HepG2 (cell line): ENCODE results near the gene LRRFIP2. TPM values are rescaled to one million over a fixed set of nuclear protein-coding genes. Genes with fewer than 3 reads are reported as not detected.

Experiments
- ATAC-seq: fragments of 200-7000 bp; cut with Tn5 transposase; 3 replicates; pipeline ENCODE4 v1.9.1; 2020; ENCODE audit warnings: mild to moderate bottlenecking, moderate library complexity
- BruUV-seq: library from RNA; stranded (reverse); fragments of 400-500 nt; replicated peaks from 2 replicates; lab custom pipeline; 2021; lab: Mats Ljungman, UMichigan
- CTCF ChIA-PET: fragments of 300-600 bp; formaldehyde crosslinking; extraction: SDS; loops from one replicate; lab custom pipeline; 2021; ENCODE audit warnings: low total read pairs, inconsistent platforms, low intra/inter-chr PET ratio; lab: Yijun Ruan, JAX
- POLR2A ChIA-PET: fragments of 350-600 bp; sonication (Branson Sonifier 250); formaldehyde crosslinking; loops from one replicate; lab custom pipeline; 2020; ENCODE audit warnings: antibody characterized with exemption, inconsistent platforms; lab: Yijun Ruan, JAX
- DNase-seq: peaks from one replicate; pipeline ENCODE4 v3.0.0-alpha.2; 2015; ENCODE audit warnings: low spot score
- FAIRE-seq: peaks from 3 replicates; lab custom pipeline; 2011; peaks lifted over from hg19 to GRCh38; lab: Jason Lieb, UNC
- H2AFZ ChIP-seq: one replicate; pipeline ENCODE4 v1.6.1; 2011; ENCODE audit warnings: low read length, inconsistent platforms
- H3K27ac ChIP-seq: fragments of 300-600 bp; 3 replicates; pipeline ENCODE4 v1.8.0; 2011; ENCODE audit warnings: mixed run types, mild to moderate bottlenecking, mixed read lengths, low read length, inconsistent platforms; ENCODE audit not compliant: insufficient read depth; ENCODE audit errors: extremely low read length
- H3K27me3 ChIP-seq, 2 experiments: fragments of 200-600 bp in 1 of 2; 2 replicates in 1 of 2; 3 replicates in 1 of 2; pipeline versions ENCODE4 v1.6.0 to v1.8.0; 2011; ENCODE audit warnings: low read length in 2 of 2, mild to moderate bottlenecking in 2 of 2, moderate library complexity in 2 of 2, inconsistent platforms in 1 of 2; ENCODE audit not compliant: insufficient read depth in 2 of 2, control insufficient read depth in 1 of 2
- H3K36me3 ChIP-seq, 2 experiments: fragments of 200-600 bp in 1 of 2; replicated peaks in 1 of 2; 2 replicates in 1 of 2; 3 replicates in 1 of 2; pipeline versions ENCODE4 v1.5.1 to v1.8.0; 2011; ENCODE audit warnings: low read length in 2 of 2, inconsistent platforms in 1 of 2; ENCODE audit not compliant: insufficient read depth in 2 of 2, control insufficient read depth in 1 of 2
- H3K4me1 ChIP-seq: 2 replicates; pipeline ENCODE4 v1.5.1; 2012; ENCODE audit warnings: low read length, inconsistent platforms; ENCODE audit not compliant: insufficient read depth
- H3K4me2 ChIP-seq: 2 replicates; pipeline ENCODE4 v1.6.0; 2011; ENCODE audit warnings: low read depth, low read length, inconsistent platforms
- H3K4me3 ChIP-seq, 3 experiments: fragments of 200-600 bp in 1 of 3; sonication (generic), shearing (Covaris generic) in 1 of 3; replicated peaks in 1 of 3; 2 replicates each; pipeline ENCODE4 v1.5.1; 2011 to 2016; ENCODE audit warnings: low read length in 3 of 3, inconsistent platforms in 2 of 3, low read depth in 2 of 3, mild to moderate bottlenecking in 2 of 3, control low read depth in 1 of 3, mixed read lengths in 1 of 3; ENCODE audit not compliant: insufficient read depth in 1 of 3
- H3K79me2 ChIP-seq: one replicate; pipeline ENCODE4 v1.6.1; 2011; ENCODE audit warnings: low read length, inconsistent platforms; ENCODE audit not compliant: insufficient read depth
- H3K9ac ChIP-seq: 2 replicates; pipeline ENCODE4 v1.6.0; 2011; ENCODE audit warnings: mild to moderate bottlenecking, low read depth, low read length, inconsistent platforms; ENCODE audit not compliant: insufficient read depth
- H3K9me3 ChIP-seq: 2 replicates; pipeline ENCODE4 v1.5.1; 2012; ENCODE audit warnings: mild to moderate bottlenecking, low read length
- H4K20me1 ChIP-seq: 2 replicates; pipeline ENCODE4 v1.6.0; 2011; ENCODE audit warnings: inconsistent platforms, mild to moderate bottlenecking, low read length, moderate library complexity; ENCODE audit not compliant: insufficient read depth
- BRCA1 ChIP-seq: sonication (generic); formaldehyde crosslinking; IDR thresholded peaks from 2 replicates; pipeline ENCODE4 v1.4.0; 2020; ENCODE audit warnings: missing genetic modification reagents
- EP300 ChIP-seq, 3 experiments: sonication (generic) in 1 of 3; formaldehyde crosslinking in 1 of 3; IDR thresholded peaks; 2 replicates each; pipeline versions ENCODE4 v1.5.1 to v1.6.1; 2011 to 2020; ENCODE audit warnings: low read depth in 2 of 3, low read length in 2 of 3, borderline replicate concordance in 1 of 3, improper control_type of control experiment in 1 of 3, mild to moderate bottlenecking in 1 of 3, missing genetic modification reagents in 1 of 3, moderate library complexity in 1 of 3
- HOXA9 ChIP-seq: sonication (generic); formaldehyde crosslinking; IDR thresholded peaks from 2 replicates; pipeline ENCODE4 v1.8.1; 2022; ENCODE audit warnings: missing genetic modification reagents, mild to moderate bottlenecking, moderate library complexity, borderline replicate concordance
- MAFG ChIP-seq: sonication (generic); formaldehyde crosslinking; IDR thresholded peaks from 2 replicates; pipeline ENCODE4 v1.5.1; 2020; ENCODE audit warnings: mild to moderate bottlenecking, missing genetic modification reagents
- MXI1 ChIP-seq: IDR thresholded peaks from 3 replicates; pipeline ENCODE4 v1.6.1; 2012; ENCODE audit warnings: low read depth, low read length, inconsistent platforms, borderline replicate concordance
- NRL ChIP-seq: sonication (generic); formaldehyde crosslinking; IDR thresholded peaks from 2 replicates; pipeline ENCODE4 v1.5.0; 2020; ENCODE audit warnings: missing genetic modification reagents, mild to moderate bottlenecking, moderate library complexity, borderline replicate concordance
- PAWR ChIP-seq: sonication (generic); formaldehyde crosslinking; IDR thresholded peaks from 2 replicates; pipeline ENCODE4 v1.4.0; 2020; ENCODE audit warnings: missing genetic modification reagents, mild to moderate bottlenecking, borderline replicate concordance
- SIX4 ChIP-seq: sonication (generic); formaldehyde crosslinking; IDR thresholded peaks from 2 replicates; pipeline ENCODE4 v1.4.0; 2020; ENCODE audit warnings: missing genetic modification reagents
- SRSF1 ChIP-seq: fragments of 200-400 bp; formaldehyde crosslinking; optimal IDR thresholded peaks from 2 replicates; pipeline ENCODE3; 2017; ENCODE audit warnings: mild to moderate bottlenecking, low read depth, low read length, moderate library complexity
- ZNF30 ChIP-seq: sonication (generic); formaldehyde crosslinking; IDR thresholded peaks from 2 replicates; pipeline ENCODE4 v1.5.0; 2020; ENCODE audit warnings: mild to moderate bottlenecking, missing genetic modification reagents
- ZNF75D ChIP-seq: sonication (generic); formaldehyde crosslinking; IDR thresholded peaks from 2 replicates; pipeline ENCODE4 v1.8.1; 2023; ENCODE audit warnings: missing genetic modification reagents, mild to moderate bottlenecking, borderline replicate concordance
- ZNF768 ChIP-seq: sonication (generic); formaldehyde crosslinking; IDR thresholded peaks from 2 replicates; pipeline ENCODE4 v1.4.0; 2020; ENCODE audit warnings: missing genetic modification reagents
- WGBS: methylation state at CpG from one replicate; pipeline ENCODE4 v1.1.6; 2017; ENCODE audit warnings: low lambda C conversion rate; 5-methylcytosine and 5-hydroxymethylcytosine counted together
- in situ Hi-C: cut with HindIII; loops from 2 replicates; pipeline ENCODE4 v1.10.0; 2017; ENCODE audit warnings: low pct_unique_long_range_greater_than_20kb; ENCODE audit not compliant: extremely low pct_ligation_motif_present
- intact Hi-C: fragments of 100-400 bp; cut with micrococcal nuclease; formaldehyde crosslinking; loops from one replicate; pipeline ENCODE4 v1.10.0; 2022; ENCODE audit not compliant: unreplicated experiment
- polyA plus RNA-seq, 8 experiments: library from polyadenylated mRNA; depleted of rRNA in 3 of 8; stranded (reverse) in 7 of 8; unstranded in 1 of 8; fragments of >200 nt; fragmentation: Illumina TruSeq in 4 of 8; extraction: Trizol in 4 of 8; gene quantifications; 2 replicates each; pipeline versions ENCODE4 v1.2.1 to v1.2.3, GENCODE V29; 2011 to 2016; ENCODE audit warnings: low read depth in 4 of 8, missing spikeins in 1 of 8, mixed read lengths in 1 of 8; ENCODE audit not compliant: insufficient read depth in 1 of 8
- total RNA-seq, 5 experiments: library from RNA; depleted of rRNA; stranded (reverse); fragments of >200 nt; fragmentation: Illumina TruSeq; extraction: Trizol; gene quantifications; 2 replicates each; pipeline ENCODE4 v1.2.3, GENCODE V29; 2016; ENCODE audit warnings: low read depth in 1 of 5
- TF ChIP-seq, protein P1 (sequence below): sonication (generic); formaldehyde crosslinking; IDR thresholded peaks from 2 replicates; pipeline ENCODE4 v1.4.0; 2020; ENCODE audit warnings: mild to moderate bottlenecking, low read depth, missing genetic modification reagents
- TF ChIP-seq, protein P2 (sequence below): sonication (generic); formaldehyde crosslinking; IDR thresholded peaks from 2 replicates; pipeline ENCODE4 v1.4.0; 2020; ENCODE audit warnings: missing genetic modification reagents
- TF ChIP-seq, protein P3 (sequence below): sonication (generic); formaldehyde crosslinking; IDR thresholded peaks from 2 replicates; pipeline ENCODE4 v1.4.0; 2020; ENCODE audit warnings: missing genetic modification reagents
- TF ChIP-seq, protein P4 (sequence below): sonication (generic); formaldehyde crosslinking; IDR thresholded peaks from 2 replicates; pipeline ENCODE4 v1.8.0; 2022; ENCODE audit warnings: missing genetic modification reagents, mild to moderate bottlenecking, borderline replicate concordance

The LRRFIP2 gene
- total and polyA plus RNA-seq, 2 of the 13 experiments (the other 11 are each of a cell fraction or from before 2014, with no cell fraction given) = 13.5 to 32.2 TPM

DNA sequence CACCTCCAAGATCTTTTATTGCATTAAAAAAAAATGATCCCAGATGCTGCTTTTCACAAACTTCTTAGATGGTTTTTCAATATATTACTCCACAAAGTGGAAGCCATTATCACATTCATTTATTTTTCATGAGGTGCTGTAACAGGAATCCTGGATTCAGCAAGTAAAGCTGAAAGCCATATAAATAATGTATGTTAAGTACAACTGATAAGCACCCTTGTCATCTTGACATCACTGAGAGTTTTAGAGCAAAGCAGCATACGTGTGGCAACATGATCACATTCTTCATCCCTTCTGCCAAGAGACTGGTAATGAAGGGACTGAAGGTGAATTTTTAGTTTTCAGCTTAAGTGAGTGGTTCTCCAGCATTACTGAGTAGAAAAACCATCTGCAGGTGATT is 44.9 kb upstream of the LRRFIP2 start:
- in situ Hi-C loops (loop anchor here (10.0 to 25.0 kb wide), 2 partner anchors 194 to 482 kb away; no protein-coding TSS in a partner anchor), intact Hi-C loops (no loop called here)
- TF ChIP-seq NRL (CRISPR knock-in tag) (no peak), SRSF1 (no peak), PAWR (no peak), BRCA1 (CRISPR knock-in tag) (no peak), ZNF768 (no peak), SIX4 (no peak), EP300 (IDR thresholded peaks at IDR 0.05; ENCODE audit: low read depth in 2 of 2, low read length in 2 of 2) (no peak), EP300 (CRISPR knock-in tag; IDR thresholded peaks at IDR 0.05; ENCODE audit: borderline replicate concordance) (no peak), MXI1 (no peak), MAFG (CRISPR knock-in tag) (no peak), ZNF75D (CRISPR knock-in tag) (no peak), ZNF30 (CRISPR knock-in tag) (no peak), HOXA9 (CRISPR knock-in tag) (no peak)
- TF ChIP-seq, protein P1, sequence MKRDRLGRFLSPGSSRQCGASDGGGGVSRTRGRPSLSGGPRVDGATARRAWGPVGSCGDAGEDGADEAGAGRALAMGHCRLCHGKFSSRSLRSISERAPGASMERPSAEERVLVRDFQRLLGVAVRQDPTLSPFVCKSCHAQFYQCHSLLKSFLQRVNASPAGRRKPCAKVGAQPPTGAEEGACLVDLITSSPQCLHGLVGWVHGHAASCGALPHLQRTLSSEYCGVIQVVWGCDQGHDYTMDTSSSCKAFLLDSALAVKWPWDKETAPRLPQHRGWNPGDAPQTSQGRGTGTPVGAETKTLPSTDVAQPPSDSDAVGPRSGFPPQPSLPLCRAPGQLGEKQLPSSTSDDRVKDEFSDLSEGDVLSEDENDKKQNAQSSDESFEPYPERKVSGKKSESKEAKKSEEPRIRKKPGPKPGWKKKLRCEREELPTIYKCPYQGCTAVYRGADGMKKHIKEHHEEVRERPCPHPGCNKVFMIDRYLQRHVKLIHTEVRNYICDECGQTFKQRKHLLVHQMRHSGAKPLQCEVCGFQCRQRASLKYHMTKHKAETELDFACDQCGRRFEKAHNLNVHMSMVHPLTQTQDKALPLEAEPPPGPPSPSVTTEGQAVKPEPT = no peak
- TF ChIP-seq, protein P2, sequence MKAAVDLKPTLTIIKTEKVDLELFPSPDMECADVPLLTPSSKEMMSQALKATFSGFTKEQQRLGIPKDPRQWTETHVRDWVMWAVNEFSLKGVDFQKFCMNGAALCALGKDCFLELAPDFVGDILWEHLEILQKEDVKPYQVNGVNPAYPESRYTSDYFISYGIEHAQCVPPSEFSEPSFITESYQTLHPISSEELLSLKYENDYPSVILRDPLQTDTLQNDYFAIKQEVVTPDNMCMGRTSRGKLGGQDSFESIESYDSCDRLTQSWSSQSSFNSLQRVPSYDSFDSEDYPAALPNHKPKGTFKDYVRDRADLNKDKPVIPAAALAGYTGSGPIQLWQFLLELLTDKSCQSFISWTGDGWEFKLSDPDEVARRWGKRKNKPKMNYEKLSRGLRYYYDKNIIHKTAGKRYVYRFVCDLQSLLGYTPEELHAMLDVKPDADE (CRISPR knock-in tag) = no peak
- TF ChIP-seq, protein P3, sequence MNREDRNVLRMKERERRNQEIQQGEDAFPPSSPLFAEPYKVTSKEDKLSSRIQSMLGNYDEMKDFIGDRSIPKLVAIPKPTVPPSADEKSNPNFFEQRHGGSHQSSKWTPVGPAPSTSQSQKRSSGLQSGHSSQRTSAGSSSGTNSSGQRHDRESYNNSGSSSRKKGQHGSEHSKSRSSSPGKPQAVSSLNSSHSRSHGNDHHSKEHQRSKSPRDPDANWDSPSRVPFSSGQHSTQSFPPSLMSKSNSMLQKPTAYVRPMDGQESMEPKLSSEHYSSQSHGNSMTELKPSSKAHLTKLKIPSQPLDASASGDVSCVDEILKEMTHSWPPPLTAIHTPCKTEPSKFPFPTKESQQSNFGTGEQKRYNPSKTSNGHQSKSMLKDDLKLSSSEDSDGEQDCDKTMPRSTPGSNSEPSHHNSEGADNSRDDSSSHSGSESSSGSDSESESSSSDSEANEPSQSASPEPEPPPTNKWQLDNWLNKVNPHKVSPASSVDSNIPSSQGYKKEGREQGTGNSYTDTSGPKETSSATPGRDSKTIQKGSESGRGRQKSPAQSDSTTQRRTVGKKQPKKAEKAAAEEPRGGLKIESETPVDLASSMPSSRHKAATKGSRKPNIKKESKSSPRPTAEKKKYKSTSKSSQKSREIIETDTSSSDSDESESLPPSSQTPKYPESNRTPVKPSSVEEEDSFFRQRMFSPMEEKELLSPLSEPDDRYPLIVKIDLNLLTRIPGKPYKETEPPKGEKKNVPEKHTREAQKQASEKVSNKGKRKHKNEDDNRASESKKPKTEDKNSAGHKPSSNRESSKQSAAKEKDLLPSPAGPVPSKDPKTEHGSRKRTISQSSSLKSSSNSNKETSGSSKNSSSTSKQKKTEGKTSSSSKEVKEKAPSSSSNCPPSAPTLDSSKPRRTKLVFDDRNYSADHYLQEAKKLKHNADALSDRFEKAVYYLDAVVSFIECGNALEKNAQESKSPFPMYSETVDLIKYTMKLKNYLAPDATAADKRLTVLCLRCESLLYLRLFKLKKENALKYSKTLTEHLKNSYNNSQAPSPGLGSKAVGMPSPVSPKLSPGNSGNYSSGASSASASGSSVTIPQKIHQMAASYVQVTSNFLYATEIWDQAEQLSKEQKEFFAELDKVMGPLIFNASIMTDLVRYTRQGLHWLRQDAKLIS = no peak
- TF ChIP-seq, protein P4, sequence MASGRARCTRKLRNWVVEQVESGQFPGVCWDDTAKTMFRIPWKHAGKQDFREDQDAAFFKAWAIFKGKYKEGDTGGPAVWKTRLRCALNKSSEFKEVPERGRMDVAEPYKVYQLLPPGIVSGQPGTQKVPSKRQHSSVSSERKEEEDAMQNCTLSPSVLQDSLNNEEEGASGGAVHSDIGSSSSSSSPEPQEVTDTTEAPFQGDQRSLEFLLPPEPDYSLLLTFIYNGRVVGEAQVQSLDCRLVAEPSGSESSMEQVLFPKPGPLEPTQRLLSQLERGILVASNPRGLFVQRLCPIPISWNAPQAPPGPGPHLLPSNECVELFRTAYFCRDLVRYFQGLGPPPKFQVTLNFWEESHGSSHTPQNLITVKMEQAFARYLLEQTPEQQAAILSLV (CRISPR knock-in tag) = no peak
- H4K20me1 ChIP-seq = no peaks in the 10 kb centered on the region
- FAIRE-seq = no peak
- H3K4me1 ChIP-seq = peaks cover 64% of the 10 kb centered on the region
- no peak overlapping the region for H3K9ac ChIP-seq
- POLR2A ChIA-PET = no interaction called here
- H2AFZ ChIP-seq = no peak overlapping the region
- no peaks in the 10 kb centered on the region for H3K9me3 ChIP-seq
- no peak overlapping the region for H3K4me2 ChIP-seq
- no peak overlapping the region for H3K4me3 ChIP-seq
- 92% methylated on average over 1 of the region's 1 CpG for WGBS
- no peaks in the 10 kb centered on the region for H3K36me3 ChIP-seq
- no TSS peak for BruUV-seq
- no peaks in the 10 kb centered on the region for H3K79me2 ChIP-seq
- ATAC-seq = no peak
- no peak overlapping the region for H3K27ac ChIP-seq
- no peak for DNase-seq
- CTCF ChIA-PET = no interaction called here
- no peaks in the 10 kb centered on the region for H3K27me3 ChIP-seq
